BJ (cell line): ENCODE results near the gene SLC8A1. TPM values are rescaled to one million over a fixed set of nuclear protein-coding genes. Genes with fewer than 3 reads are reported as not detected.

Source experiments
- CTCF ChIA-PET: fragments of 350-600 bp; formaldehyde crosslinking; extraction: SDS; loops from one replicate; lab custom pipeline; 2021; ENCODE audit warnings: antibody characterized with exemption, inconsistent platforms; lab: Yijun Ruan, JAX
- POLR2A ChIA-PET: fragments of 300-600 bp; sonication (Branson Sonifier 250); formaldehyde crosslinking; extraction: SDS; loops from one replicate; lab custom pipeline; 2021; ENCODE audit warnings: antibody characterized with exemption; lab: Charles Lee
- DNase-seq: peaks from one replicate; pipeline ENCODE4 v3.0.0-alpha.2; 2011; ENCODE audit warnings: low read depth
- H3K27me3 ChIP-seq: 2 replicates; pipeline ENCODE4 v1.6.0; 2011; ENCODE audit warnings: low read length; ENCODE audit not compliant: control insufficient read depth, insufficient read depth
- H3K36me3 ChIP-seq: 2 replicates; pipeline ENCODE4 v1.5.1; 2011; ENCODE audit warnings: low read length; ENCODE audit not compliant: control insufficient read depth, insufficient read depth
- H3K4me3 ChIP-seq: 2 replicates; pipeline ENCODE4 v1.5.1; 2011; ENCODE audit warnings: low read depth, mild to moderate bottlenecking, control low read depth, low read length
- polyA plus RNA-seq: library from polyadenylated mRNA; depleted of rRNA; stranded (reverse); fragments of >200 nt; gene quantifications from 2 replicates; pipeline ENCODE4 v1.2.3, GENCODE V29; 2011
- TF ChIP-seq, protein P1 (sequence below): IDR thresholded peaks from 2 replicates; pipeline ENCODE4 v1.5.1; 2011; ENCODE audit warnings: low read depth, mild to moderate bottlenecking, control low read depth, inconsistent platforms, low read length, moderate library complexity; ENCODE audit not compliant: insufficient read depth

The SLC8A1 gene
- polyA plus RNA-seq, 1 experiment, result 18.5 TPM

- ChIA-PET POLR2A (no interaction called here), CTCF (interaction anchor here (0.6 to 1.7 kb wide), 4 partner anchors 10 to 16 kb away, joined by 3 read pairs; no protein-coding TSS in a partner anchor)
- TF ChIP-seq, protein P1, sequence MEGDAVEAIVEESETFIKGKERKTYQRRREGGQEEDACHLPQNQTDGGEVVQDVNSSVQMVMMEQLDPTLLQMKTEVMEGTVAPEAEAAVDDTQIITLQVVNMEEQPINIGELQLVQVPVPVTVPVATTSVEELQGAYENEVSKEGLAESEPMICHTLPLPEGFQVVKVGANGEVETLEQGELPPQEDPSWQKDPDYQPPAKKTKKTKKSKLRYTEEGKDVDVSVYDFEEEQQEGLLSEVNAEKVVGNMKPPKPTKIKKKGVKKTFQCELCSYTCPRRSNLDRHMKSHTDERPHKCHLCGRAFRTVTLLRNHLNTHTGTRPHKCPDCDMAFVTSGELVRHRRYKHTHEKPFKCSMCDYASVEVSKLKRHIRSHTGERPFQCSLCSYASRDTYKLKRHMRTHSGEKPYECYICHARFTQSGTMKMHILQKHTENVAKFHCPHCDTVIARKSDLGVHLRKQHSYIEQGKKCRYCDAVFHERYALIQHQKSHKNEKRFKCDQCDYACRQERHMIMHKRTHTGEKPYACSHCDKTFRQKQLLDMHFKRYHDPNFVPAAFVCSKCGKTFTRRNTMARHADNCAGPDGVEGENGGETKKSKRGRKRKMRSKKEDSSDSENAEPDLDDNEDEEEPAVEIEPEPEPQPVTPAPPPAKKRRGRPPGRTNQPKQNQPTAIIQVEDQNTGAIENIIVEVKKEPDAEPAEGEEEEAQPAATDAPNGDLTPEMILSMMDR, result peak; percentile 25; the same call in 1 of the 2 replicates
- Histone ChIP-seq H3K4me3 (no peak overlapping the region), H3K27me3 (no peaks in the 10 kb centered on the region), H3K36me3 (no peaks in the 10 kb centered on the region)
- DNase-seq, result no peak
Observed at GRCh38 chr2:40256649-40257048, 195.2 kb downstream of the SLC8A1 start.

DNA sequence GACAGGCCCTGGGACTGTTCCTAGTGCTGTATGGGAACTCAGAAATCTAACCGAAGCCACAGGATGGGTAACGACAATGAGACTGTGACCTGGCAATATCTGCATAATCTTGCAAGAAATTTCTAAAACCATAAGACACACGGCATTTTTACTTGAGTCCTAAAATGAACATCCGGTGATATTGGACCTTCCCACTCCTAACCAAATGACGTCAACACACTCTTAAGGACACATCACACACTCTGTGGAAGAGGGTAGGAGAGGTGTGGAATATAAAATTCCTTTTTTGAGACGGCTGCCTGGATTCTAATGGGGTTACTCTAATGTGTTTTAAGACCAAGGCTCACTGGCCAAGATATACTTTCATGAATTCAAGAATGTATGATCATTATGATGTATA is 195.9 kb downstream of the SLC8A1 start:
- TF ChIP-seq, protein P1, result no peak
- CTCF ChIA-PET, result interaction anchor here (0.7 to 1.7 kb wide), 3 partner anchors 9 to 16 kb away, joined by 3 read pairs; no protein-coding TSS in a partner anchor
- DNase-seq, result no peak
- Histone ChIP-seq H3K27me3 (no peaks in the 10 kb centered on the region), H3K4me3 (no peak overlapping the region), H3K36me3 (no peaks in the 10 kb centered on the region)
- POLR2A ChIA-PET, result no interaction called here

- H3K4me3 ChIP-seq, result no peak overlapping the region
- TF ChIP-seq, protein P1, result no peak
- DNase-seq, result no peak
- H3K36me3 ChIP-seq, result no peaks in the 10 kb centered on the region
- ChIA-PET CTCF (interaction anchor here (0.7 kb wide), 1 partner anchor 193 kb away, joined by 3 read pairs; no protein-coding TSS in a partner anchor), POLR2A (no interaction called here)
- no peaks in the 10 kb centered on the region for H3K27me3 ChIP-seq
Observed at GRCh38 chr2:40255103-40255502, 196.8 kb downstream of the SLC8A1 start.

DNA sequence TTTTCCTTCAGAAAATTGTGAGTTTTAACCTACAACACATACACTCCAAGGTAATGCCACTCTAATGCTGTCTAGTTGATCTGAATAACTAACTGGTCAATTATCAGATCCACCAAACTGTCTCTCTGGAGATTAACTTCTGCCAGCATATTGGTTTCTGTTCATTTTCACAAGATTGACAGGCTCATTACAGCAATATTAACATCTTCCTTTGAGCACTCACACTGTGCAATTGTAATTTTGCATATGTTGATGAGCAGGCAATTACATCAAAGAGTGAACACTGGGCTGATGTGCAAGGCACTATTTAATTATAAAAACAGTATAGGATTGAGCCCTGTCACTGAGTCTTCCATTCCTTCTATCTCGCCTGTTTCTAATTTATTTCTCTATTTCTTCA is 197.3 kb downstream of the SLC8A1 start:
- no peak for DNase-seq
- Histone ChIP-seq H3K36me3 (no peaks in the 10 kb centered on the region), H3K27me3 (no peaks in the 10 kb centered on the region), H3K4me3 (no peak overlapping the region)
- ChIA-PET CTCF (no interaction called here), POLR2A (no interaction called here)
- TF ChIP-seq, protein P1, result no peak

GRCh38 chr2:40251137-40251536 is 200.8 kb downstream of the SLC8A1 start:
- POLR2A ChIA-PET, result no interaction called here
- H3K27me3 ChIP-seq, result no peaks in the 10 kb centered on the region
- TF ChIP-seq, protein P1, result no peak
- CTCF ChIA-PET, result interaction anchor here (0.7 to 1.0 kb wide), 2 partner anchors 30 to 303 kb away, joined by 3 read pairs; no protein-coding TSS in a partner anchor
- H3K4me3 ChIP-seq, result no peak overlapping the region
- no peak for DNase-seq
- H3K36me3 ChIP-seq, result 0 out of 2 replicates have a peak, but pooled peaks cover 1% of the 10 kb centered on the region
